CD4-positive, alpha-beta T cell (primary cell): Measurements from ENCODE around the gene CACHD1. TPM values are rescaled to one million over a fixed set of nuclear protein-coding genes. Genes with fewer than 3 reads are reported as not detected.

Source experiments
- ATAC-seq: fragments of 200-7000 bp; cut with Tn5 transposase; one replicate; pipeline ENCODE4 v1.10.0; 2022; ENCODE audit warnings: mild to moderate bottlenecking; ENCODE audit not compliant: poor library complexity
- CTCF ChIA-PET: fragments of 350-600 bp; sonication (Branson Sonifier 250); formaldehyde crosslinking; loops from one replicate; lab custom pipeline; 2021; ENCODE audit warnings: antibody characterized with exemption, inconsistent platforms; lab: Charles Lee
- POLR2A ChIA-PET: fragments of 350-600 bp; sonication (Branson Sonifier 250); formaldehyde crosslinking; loops from one replicate; lab custom pipeline; 2021; ENCODE audit warnings: antibody characterized with exemption, inconsistent platforms; lab: Charles Lee
- DNase-seq, 14 experiments: peaks; one replicate each; pipeline ENCODE4 v3.0.0-alpha.2; 2013 to 2020; ENCODE audit warnings: mixed read lengths in 2 of 14
- H3K27ac ChIP-seq, 2 donors: one replicate each; pipeline versions ENCODE4 v1.5.1 to v1.7.0; 2013; ENCODE audit warnings: low read length in 2 of 2, low read depth in 1 of 2, mild to moderate bottlenecking in 1 of 2
- H3K27me3 ChIP-seq, 2 experiments: 1 replicate in 1 of 2; 2 replicates in 1 of 2; pipeline versions ENCODE4 v1.6.1 to v1.7.0; 2013; ENCODE audit warnings: low read length in 2 of 2, control low read depth in 1 of 2, mild to moderate bottlenecking in 1 of 2, moderate library complexity in 1 of 2; ENCODE audit not compliant: insufficient read depth in 2 of 2, control insufficient read depth in 1 of 2
- H3K36me3 ChIP-seq: one replicate; pipeline ENCODE4 v1.6.1; 2013; ENCODE audit warnings: low read length, control low read depth; ENCODE audit not compliant: insufficient read depth
- H3K4me1 ChIP-seq: one replicate; pipeline ENCODE4 v1.6.1; 2013; ENCODE audit warnings: low read length, control low read depth; ENCODE audit not compliant: insufficient read depth
- H3K4me3 ChIP-seq: one replicate; pipeline ENCODE4 v1.5.1; 2013; ENCODE audit warnings: mild to moderate bottlenecking, low read length, moderate library complexity
- H3K9me3 ChIP-seq, 2 experiments: 1 replicate in 1 of 2; 2 replicates in 1 of 2; pipeline versions ENCODE4 v1.6.1 to v1.7.0; 2013; ENCODE audit warnings: low read length in 2 of 2, mild to moderate bottlenecking in 2 of 2, control low read depth in 1 of 2, moderate library complexity in 1 of 2; ENCODE audit not compliant: control insufficient read depth in 1 of 2, insufficient read depth in 1 of 2
- H3K27ac Mint-ChIP-seq: one replicate; pipeline ENCODE4 v1.8.0; 2020; ENCODE audit warnings: mixed read lengths
- H3K27me3 Mint-ChIP-seq: one replicate; pipeline ENCODE4 v1.8.0; 2021; ENCODE audit warnings: mixed read lengths
- H3K36me3 Mint-ChIP-seq: one replicate; pipeline ENCODE4 v1.8.0; 2021; ENCODE audit warnings: low read depth, mixed read lengths
- H3K4me1 Mint-ChIP-seq: one replicate; pipeline ENCODE4 v1.8.0; 2021; ENCODE audit warnings: low read depth, mixed read lengths
- H3K4me3 Mint-ChIP-seq: one replicate; pipeline ENCODE4 v1.8.0; 2020; ENCODE audit warnings: mild to moderate bottlenecking, mixed read lengths
- H3K9me3 Mint-ChIP-seq: one replicate; pipeline ENCODE4 v1.8.0; 2020; ENCODE audit warnings: mixed read lengths
- intact Hi-C, 2 experiments: fragments of 100-400 bp; cut with DNase I in 1 of 2; cut with micrococcal nuclease in 1 of 2; formaldehyde crosslinking; loops; one replicate each; pipeline versions ENCODE4 v1.15.1 to v1.9.0; 2023 to 2025; cut with DNase I, micrococcal nuclease
- total RNA-seq, 174 experiments: library from RNA in 2 of 174; stranded (reverse) in 2 of 174; gene quantifications; one replicate each; pipeline ENCODE4 v1.2.3 and lab custom pipeline; 2021 to 2026
- TF ChIP-seq, protein P1 (sequence below): fragments of 200-600 bp; IDR thresholded peaks from one replicate; pipeline ENCODE4 v1.8.0; 2022; ENCODE audit warnings: antibody characterized with exemption, mild to moderate bottlenecking

The CACHD1 gene
- total RNA-seq, 2 experiments from 2014 or later = 6.2 to 7.1 TPM

DNA sequence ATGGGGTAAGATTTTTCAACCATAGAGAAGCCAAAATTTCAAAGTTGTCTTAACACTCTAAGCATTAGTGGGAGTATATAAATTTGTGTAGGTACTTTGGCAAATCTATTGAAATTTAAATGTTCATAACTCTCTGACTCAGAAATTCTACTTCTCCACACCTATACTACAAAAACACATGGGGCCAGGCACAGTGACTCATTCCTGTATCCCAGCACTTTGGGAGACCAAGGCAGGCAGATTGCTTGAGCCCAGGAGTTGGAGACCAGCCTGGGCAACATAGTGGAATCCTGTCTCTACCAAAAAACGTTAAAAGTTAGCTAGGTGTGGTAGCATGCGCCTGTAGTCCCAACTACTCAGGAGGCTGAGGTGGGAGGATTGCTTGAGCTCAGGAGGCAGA, 233.7 kb downstream of the CACHD1 start:
- TF ChIP-seq, protein P1, sequence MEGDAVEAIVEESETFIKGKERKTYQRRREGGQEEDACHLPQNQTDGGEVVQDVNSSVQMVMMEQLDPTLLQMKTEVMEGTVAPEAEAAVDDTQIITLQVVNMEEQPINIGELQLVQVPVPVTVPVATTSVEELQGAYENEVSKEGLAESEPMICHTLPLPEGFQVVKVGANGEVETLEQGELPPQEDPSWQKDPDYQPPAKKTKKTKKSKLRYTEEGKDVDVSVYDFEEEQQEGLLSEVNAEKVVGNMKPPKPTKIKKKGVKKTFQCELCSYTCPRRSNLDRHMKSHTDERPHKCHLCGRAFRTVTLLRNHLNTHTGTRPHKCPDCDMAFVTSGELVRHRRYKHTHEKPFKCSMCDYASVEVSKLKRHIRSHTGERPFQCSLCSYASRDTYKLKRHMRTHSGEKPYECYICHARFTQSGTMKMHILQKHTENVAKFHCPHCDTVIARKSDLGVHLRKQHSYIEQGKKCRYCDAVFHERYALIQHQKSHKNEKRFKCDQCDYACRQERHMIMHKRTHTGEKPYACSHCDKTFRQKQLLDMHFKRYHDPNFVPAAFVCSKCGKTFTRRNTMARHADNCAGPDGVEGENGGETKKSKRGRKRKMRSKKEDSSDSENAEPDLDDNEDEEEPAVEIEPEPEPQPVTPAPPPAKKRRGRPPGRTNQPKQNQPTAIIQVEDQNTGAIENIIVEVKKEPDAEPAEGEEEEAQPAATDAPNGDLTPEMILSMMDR = no peak
- DNase-seq (no peak), ATAC-seq (no peak)
- H3K27me3 Mint-ChIP-seq = peaks cover 13% of the 10 kb centered on the region
- H3K27ac ChIP-seq = no peak overlapping the region
- H3K9me3 ChIP-seq = no peaks in the 10 kb centered on the region
- no peaks in the 10 kb centered on the region for H3K36me3 Mint-ChIP-seq
- no peak overlapping the region for H3K4me3 ChIP-seq
- ChIA-PET POLR2A (no interaction called here), CTCF (no interaction called here)
- no peaks in the 10 kb centered on the region for H3K27me3 ChIP-seq
- H3K4me3 Mint-ChIP-seq = no peak overlapping the region
- intact Hi-C loops = no loop called here
- H3K27ac Mint-ChIP-seq = no peak overlapping the region
- no peaks in the 10 kb centered on the region for H3K4me1 Mint-ChIP-seq
- H3K36me3 ChIP-seq = no peaks in the 10 kb centered on the region
- no peaks in the 10 kb centered on the region for H3K4me1 ChIP-seq
- H3K9me3 Mint-ChIP-seq = peaks cover 2% of the 10 kb centered on the region

DNA sequence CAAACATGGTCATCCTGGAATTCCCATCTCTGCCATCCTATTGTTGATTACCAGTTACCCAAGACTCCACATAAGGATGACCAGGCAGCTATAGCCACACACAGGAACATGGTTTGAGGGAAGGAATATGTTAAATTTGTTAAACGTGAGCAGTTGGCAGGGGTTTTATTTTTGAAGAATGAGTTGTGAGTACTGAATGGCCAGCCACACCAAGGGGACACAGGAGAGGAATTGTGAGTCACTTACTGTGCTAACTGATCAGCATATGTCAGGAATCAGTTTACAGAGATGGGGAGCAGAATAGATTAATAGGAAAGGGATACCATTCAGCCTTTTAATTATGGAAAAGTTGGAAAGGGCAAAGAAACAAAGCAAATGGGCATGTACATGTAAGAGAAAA, 235.7 kb downstream of the CACHD1 start:
- H3K4me1 ChIP-seq = no peaks in the 10 kb centered on the region
- ChIA-PET POLR2A (no interaction called here), CTCF (no interaction called here)
- peaks cover 2% of the 10 kb centered on the region for H3K9me3 Mint-ChIP-seq
- H3K4me3 Mint-ChIP-seq = no peak overlapping the region
- ATAC-seq = no peak
- H3K27ac ChIP-seq = no peak overlapping the region
- DNase-seq = no peak
- no peaks in the 10 kb centered on the region for H3K9me3 ChIP-seq
- TF ChIP-seq, protein P1 = no peak
- peaks cover 13% of the 10 kb centered on the region for H3K27me3 Mint-ChIP-seq
- intact Hi-C loops = no loop called here
- no peak overlapping the region for H3K4me3 ChIP-seq
- no peaks in the 10 kb centered on the region for H3K4me1 Mint-ChIP-seq
- no peaks in the 10 kb centered on the region for H3K27me3 ChIP-seq
- no peaks in the 10 kb centered on the region for H3K36me3 ChIP-seq
- H3K27ac Mint-ChIP-seq = no peak overlapping the region
- H3K36me3 Mint-ChIP-seq = no peaks in the 10 kb centered on the region

DNA sequence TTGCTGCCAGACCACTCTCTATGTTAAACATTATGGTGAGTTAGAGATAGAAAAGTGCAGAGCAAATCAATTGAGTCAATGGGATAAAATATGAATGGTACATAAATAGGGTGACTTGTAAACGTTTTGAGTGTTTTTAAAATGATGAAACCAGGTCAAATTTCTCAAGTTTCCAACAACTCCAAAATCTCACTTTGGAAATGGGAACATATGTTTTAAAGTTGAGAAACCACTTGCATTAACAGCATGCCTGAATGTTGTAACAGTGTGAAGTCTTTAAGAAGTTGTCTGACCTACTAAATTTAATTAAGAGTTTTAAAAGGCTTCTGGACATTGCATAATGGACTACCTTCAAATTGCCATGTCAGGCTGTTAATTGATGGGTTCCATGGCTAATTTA, 241.3 kb downstream of the CACHD1 start:
- intact Hi-C loops = no loop called here
- no peaks in the 10 kb centered on the region for H3K9me3 Mint-ChIP-seq
- H3K4me1 ChIP-seq = no peaks in the 10 kb centered on the region
- CTCF ChIA-PET = no interaction called here
- H3K36me3 ChIP-seq = no peaks in the 10 kb centered on the region
- no peak overlapping the region for H3K27ac Mint-ChIP-seq
- no peak overlapping the region for H3K4me3 Mint-ChIP-seq
- peaks cover 0 to 2% of the 10 kb centered on the region in 2 experiments for H3K27me3 ChIP-seq
- H3K27me3 Mint-ChIP-seq = no peaks in the 10 kb centered on the region
- ATAC-seq = no peak
- no peak for DNase-seq
- no peaks in the 10 kb centered on the region for H3K4me1 Mint-ChIP-seq
- TF ChIP-seq, protein P1 = no peak
- H3K4me3 ChIP-seq = no peak overlapping the region
- POLR2A ChIA-PET = no interaction called here
- no peak overlapping the region for H3K27ac ChIP-seq
- peaks cover 0 to 3% of the 10 kb centered on the region in 2 experiments for H3K9me3 ChIP-seq
- H3K36me3 Mint-ChIP-seq = no peaks in the 10 kb centered on the region
